ENCODE measurements around the gene LAMC3. TPM values are rescaled to one million over a fixed set of nuclear protein-coding genes. Genes with fewer than 3 reads are reported as not detected.

Gene LAMC3
- total and polyA plus RNA-seq, 9 of the 15 experiments (the other 6 are each of a cell fraction or from before 2014, with no cell fraction given): 0.10 TPM; not detected in 8

GRCh38 chr9:131046581-131047202 lies 37.7 kb downstream of the LAMC3 start:
- POLR2A ChIA-PET: interaction anchor here (0.5 to 99.3 kb wide), 35 partner anchors 10 to 236 kb away, joined by 3 to 3336 read pairs (median 5); partner anchors contain the start of genes AIF1L and NUP214
- Histone ChIP-seq H3K36me3 (ENCODE audit: control insufficient read depth, insufficient read depth, low read length) (no peaks in the 10 kb centered on the region), H3K9me1 (ENCODE audit: control insufficient read depth, insufficient read depth, low read length) (no peaks in the 10 kb centered on the region), H2AFZ (ENCODE audit: low read depth, low read length) (peak overlapping the region; percentile 40), H3K27ac (ENCODE audit: extremely low read depth, low read depth, low read length) (no peak overlapping the region), H3K9ac (ENCODE audit: insufficient read depth in 1 of 2, low read depth in 2 of 2, low read length in 2 of 2) (peak overlapping the region in 1 of 2 experiments; percentile 51; a peak in 2 of 4 replicates), H3K79me2 (ENCODE audit: control insufficient read depth, insufficient read depth, low read length) (no peaks in the 10 kb centered on the region), H3K4me3 (no peak overlapping the region), H3K4me2 (ENCODE audit: insufficient read depth, low read length) (peak overlapping the region; percentile 16; the same call in 1 of the 2 replicates), H4K20me1 (replicated peaks; ENCODE audit: control insufficient read depth, insufficient read depth, low read length) (peaks cover 29% of the 10 kb centered on the region), H3K4me1 (replicated peaks in 1 of 2; ENCODE audit: control insufficient read depth in 2 of 2, insufficient read depth in 2 of 2, low read length in 2 of 2) (peaks cover 0 to 23% of the 10 kb centered on the region in 2 experiments; a peak in 3 of 5 replicates), H3K27me3 (ENCODE audit: control insufficient read depth in 2 of 2, insufficient read depth in 2 of 2, low read length in 2 of 2) (peaks cover 55 to 73% of the 10 kb centered on the region in 2 experiments), H3K9me3 (replicated peaks; ENCODE audit: control insufficient read depth, insufficient read depth, low read depth, low read length) (no peaks in the 10 kb centered on the region)
- DNase-seq (ENCODE audit: extremely low read depth in 1 of 4, low spot score in 3 of 4) (peak in 3 of 4 experiments; percentile 99 to 100 (median 99)), FAIRE-seq (peak; percentile 55), ATAC-seq (peak; percentile 93)
- TF ChIP-seq SNAPC5 (CRISPR knock-in tag; IDR thresholded peaks at IDR 0.05) (no peak), THRAP3 (IDR thresholded peaks at IDR 0.05; ENCODE audit: borderline replicate concordance) (no peak), MLX (CRISPR knock-in tag; conservative IDR thresholded peaks at IDR 0.05) (peak in 1 of 2 experiments; percentile 95; a peak in 2 of 4 replicates), ATF3 (IDR thresholded peaks at IDR 0.05) (no peak), ATF3 (CRISPR knock-in tag; conservative IDR thresholded peaks at IDR 0.05) (peak; percentile 93), SRF (CRISPR knock-in tag; IDR thresholded peaks at IDR 0.05) (no peak), E2F1 (CRISPR knock-in tag; IDR thresholded peaks at IDR 0.05) (peak; percentile 93), FOXJ3 (CRISPR knock-in tag; IDR thresholded peaks at IDR 0.05) (no peak), STAT6 (CRISPR knock-in tag; IDR thresholded peaks at IDR 0.05) (peak; percentile 100)
- BruUV-seq (replicated peaks): no TSS peak
- WGBS (ENCODE audit: insufficient coverage, low coverage, missing lambda C conversion rate): 13% methylated on average over 35 of the region's 35 CpGs
- CTCF ChIA-PET (ENCODE audit: low intra/inter-chr PET ratio): interaction anchor here (0.5 to 8.2 kb wide), 17 partner anchors 8 to 339 kb away, joined by 3 to 201 read pairs (median 5); partner anchors contain the start of gene LAMC3
- intact Hi-C loops (cut with micrococcal nuclease) (loop anchor here (1.0 to 2.0 kb wide), 6 partner anchors 30 to 275 kb away; no protein-coding TSS in a partner anchor), in situ Hi-C loops (cut with MboI) (no loop called here)

All from K562 (cell line).